COLO829 (cell line): ENCODE results near the gene NDFIP1.
A peak's percentile ranks its signal among the peaks of the same experiment; 100 is the strongest.

Experiments
- DNase-seq: peaks from one replicate; pipeline ENCODE4 v3.0.0; 2012; ENCODE audit warnings: low spot score

The NDFIP1 gene

DNA sequence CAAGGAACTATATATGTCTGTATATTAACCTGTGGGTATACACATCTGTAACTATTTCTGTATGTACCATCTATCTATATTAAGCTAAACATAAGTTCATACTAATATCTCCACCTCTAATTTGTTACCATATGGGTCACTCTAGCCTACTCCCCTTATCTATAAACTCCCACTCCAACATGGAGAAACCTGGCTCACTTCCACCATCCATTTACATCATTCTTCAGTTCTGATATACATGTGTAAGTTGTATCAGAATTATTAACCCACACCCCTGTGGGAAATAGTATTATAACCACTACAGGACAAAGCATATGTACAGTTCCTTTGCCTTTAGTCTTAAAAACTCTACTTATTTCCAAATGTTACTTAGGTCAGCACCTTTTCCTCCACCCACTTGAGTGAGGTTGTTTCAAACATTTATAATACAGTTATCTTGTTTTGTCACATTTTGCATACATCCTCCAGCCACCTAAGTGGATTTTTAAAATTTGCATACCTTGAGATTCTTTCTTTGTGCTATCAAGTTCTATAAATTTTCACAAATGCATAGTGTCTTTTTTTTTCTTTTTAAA, 10.6 kb downstream of the NDFIP1 start:
- DNase-seq = no peak

DNA sequence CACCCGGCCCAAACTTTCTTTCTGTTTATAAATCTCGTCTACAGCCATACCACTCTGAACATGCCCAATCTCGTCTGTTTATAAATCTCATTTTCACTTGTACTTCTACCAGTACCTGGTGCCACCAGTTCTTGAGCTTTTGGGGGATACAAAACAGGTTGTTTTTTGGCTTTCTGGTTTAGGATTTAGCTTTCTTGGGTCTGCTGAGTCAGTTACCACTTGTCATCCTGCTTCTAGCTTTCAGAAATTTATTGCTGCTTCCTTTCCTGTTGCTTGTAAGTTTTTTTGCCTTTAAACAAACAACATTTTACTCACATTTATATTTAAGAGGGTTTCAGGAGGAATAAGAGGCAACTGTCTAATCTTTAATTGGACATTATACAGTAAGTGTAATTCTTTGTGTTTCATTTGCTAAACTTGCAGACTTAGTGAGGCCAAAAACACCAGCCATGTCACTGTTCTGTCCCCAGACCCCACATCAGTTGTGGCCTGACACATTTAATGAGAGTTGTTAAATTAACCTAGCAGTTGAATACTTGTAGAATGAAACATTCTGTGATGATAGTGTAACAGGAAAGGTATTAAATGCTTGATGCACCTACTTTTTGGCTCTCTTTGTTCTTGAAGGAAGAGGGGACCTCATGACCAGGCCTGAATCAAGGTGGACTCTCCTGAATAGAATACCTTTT, 11.8 kb downstream of the NDFIP1 start:
- no peak for DNase-seq

DNA sequence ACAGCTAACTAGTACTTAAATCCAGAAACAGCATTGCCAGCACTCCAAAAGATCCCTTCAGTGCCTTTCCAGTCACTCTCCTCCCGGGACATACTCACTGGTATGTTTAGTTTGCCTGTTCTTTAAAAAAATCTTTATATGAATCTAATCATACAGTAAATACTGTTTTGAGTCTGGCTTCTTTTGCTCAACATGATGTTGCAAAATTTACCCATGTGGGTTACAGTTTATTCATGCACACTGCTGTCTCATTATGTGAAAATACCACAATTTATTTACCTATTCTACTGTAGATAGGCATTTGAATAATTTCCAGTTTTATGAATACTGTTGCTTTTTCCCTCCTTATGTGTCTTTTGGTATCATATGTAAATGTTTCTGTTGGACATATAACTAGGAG, 13.5 kb downstream of the NDFIP1 start:
- no peak for DNase-seq

DNA sequence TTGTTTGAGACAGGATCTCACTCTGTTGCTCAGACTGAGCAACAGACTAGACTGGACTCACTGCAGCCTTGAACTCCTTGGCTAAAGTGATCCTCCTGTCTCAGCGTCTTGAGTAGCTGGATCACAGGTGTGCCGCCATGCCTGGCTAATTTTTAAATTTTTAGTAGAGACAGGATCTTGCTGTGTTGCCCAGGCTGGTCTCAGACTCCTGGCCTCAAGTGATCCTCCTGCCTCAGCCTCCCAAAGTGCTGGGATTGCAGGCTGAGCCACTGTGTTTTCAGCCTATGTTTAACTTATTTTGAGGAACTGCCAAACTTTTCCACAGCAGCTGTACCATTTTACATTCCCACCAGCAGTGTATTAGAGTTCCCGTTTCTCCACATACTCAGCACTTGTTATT, 16.8 kb downstream of the NDFIP1 start:
- DNase-seq = no peak

DNA sequence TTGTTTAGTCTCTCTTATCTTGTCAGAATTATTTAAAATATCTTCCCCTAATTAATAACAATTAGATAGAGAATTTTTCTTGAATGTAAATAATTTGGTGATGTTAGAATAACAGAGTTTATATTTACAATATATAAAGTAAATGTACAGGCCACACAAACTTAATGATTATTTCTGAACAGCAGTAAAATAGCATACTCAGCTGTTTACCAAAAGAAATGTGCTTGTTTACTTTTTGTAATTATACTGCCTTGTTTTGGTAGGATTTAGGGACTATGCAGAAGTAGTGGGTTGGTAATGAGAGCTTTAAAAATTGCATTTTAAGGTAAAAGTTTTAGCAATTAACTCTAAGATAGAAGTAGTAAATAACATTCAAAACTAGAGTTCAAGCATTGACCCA, 17.4 kb downstream of the NDFIP1 start:
- no peak for DNase-seq

DNA sequence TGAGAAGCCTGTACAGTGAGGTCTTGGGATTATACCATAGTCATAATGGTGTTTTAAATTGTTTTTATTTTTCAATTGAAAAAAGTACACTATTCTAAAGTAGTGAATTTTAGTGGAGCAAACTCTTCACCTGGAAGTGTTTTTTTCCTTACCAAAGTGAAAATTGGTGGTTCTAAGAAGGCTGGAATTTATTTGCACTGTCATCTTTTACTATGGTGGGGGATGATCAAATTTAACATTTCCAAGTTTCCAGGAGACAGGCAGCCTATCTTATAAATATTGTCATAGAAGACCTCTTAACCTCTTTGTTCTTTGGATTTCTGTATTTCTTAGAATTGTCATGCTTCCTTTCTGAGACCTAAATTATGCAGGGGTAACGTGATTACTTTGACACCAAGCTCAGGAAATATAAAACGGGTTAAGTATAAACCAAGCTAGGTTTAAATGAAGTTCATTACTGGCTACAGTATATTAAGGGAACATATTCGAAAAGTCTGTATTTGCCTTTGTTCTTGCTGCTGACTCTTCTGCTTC, 20.2 kb downstream of the NDFIP1 start:
- no peak for DNase-seq

DNA sequence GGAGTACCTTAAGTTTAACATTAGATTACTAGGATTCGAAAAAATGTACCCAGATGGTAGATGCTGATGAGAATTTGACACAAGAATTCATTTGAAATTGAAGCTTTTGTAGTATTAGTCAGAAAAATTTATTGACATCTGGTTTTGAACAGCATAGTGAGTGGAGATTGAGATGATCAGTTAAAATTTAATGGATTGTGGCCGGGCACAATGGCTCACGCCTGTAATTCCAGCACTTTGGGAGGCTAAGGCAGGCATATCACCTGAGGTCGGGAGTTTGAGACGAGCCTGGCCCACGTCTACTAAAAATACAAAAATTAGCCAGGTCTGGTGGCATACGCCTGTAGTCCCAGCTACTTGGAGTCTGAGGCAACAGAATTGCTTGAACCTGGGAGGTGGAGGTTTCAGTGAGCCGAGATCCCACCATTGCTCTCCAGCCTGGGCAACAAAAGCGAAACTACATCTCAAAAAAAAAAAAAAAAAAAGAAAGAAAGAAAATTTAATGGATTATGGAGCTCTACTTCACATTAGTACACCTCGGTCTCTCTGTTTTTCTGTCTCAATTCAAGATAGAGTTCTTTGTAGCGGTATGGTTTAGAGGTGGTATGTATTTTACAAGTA, 21.0 kb downstream of the NDFIP1 start:
- DNase-seq = no peak

DNA sequence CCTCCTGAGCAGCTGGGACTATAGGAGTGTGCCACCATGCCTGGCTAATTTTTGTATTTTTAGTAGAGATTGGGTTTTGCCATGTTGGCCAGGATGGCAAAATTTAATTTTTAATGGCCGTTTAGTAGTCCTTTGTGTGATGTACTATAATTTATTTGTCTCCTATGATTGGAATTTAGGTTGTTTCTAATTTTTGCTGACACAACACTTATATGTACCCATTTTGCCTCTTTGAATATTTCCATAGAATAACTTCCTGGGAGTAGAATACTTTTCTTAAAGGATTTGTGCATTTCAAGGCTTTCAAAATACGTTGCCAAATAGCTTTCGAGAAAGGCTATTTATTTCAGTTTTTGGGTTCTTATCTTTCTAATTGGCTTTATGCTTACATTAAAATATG, 22.8 kb downstream of the NDFIP1 start:
- no peak for DNase-seq

DNA sequence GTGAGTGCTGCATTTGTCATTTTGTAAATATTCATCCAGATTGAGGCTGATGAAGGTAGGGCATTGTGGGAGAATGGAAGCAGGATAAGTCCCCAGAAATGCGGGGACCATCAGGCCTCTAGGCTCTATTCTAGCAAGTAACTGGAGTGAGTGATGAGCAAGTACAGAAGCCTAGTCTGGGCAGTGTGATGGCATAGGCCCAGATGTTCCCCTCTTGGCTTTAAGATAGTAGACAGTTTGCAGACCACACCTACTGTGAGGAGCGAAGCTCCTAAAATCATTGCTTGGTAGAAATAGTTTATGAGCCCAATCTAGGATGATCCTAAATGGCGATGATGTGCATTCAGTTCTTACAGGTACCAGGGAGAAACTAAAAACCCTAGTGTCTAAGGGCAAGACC, 24.3 kb downstream of the NDFIP1 start:
- DNase-seq = no peak

DNA sequence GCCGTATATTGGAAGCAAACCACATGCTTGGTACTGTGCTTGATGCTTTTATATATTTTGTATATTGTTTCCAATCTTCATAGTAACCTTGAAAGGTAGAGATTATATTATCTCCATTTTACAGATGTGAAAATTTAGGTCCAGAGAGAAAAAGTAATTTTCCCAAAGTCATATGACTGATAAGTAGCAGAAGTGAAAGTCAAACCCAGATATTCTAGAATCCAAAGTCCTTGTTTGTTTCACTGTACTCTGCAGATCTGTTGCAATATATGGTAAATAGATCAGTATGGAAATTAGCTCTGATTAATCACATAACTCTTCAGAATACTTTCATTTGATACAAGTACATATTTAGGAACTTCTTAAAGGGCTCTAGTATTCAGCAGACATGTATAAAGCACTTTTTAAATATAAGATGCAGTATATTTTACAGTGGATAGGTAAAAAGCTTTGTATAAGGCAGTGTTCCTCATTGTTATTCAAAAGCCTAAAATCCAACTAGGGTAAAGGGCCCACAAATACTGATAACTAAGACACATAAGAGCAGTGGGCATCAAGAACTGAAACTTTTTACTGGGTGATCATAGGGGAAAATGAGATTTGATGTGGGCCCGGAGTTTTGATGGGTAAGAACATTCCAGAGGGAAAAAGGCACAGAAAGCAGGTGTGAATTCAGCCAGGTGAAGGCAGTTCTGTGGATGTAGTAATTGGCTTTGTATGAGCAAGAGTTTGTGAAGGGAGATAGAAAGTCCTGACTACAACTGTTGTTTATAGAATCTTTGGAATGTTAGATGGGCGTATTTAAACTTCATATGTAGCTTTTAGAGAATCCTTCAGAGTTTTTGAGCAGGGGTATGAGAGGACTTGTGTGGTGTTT, 25.0 kb downstream of the NDFIP1 start:
- DNase-seq = no peak

DNA sequence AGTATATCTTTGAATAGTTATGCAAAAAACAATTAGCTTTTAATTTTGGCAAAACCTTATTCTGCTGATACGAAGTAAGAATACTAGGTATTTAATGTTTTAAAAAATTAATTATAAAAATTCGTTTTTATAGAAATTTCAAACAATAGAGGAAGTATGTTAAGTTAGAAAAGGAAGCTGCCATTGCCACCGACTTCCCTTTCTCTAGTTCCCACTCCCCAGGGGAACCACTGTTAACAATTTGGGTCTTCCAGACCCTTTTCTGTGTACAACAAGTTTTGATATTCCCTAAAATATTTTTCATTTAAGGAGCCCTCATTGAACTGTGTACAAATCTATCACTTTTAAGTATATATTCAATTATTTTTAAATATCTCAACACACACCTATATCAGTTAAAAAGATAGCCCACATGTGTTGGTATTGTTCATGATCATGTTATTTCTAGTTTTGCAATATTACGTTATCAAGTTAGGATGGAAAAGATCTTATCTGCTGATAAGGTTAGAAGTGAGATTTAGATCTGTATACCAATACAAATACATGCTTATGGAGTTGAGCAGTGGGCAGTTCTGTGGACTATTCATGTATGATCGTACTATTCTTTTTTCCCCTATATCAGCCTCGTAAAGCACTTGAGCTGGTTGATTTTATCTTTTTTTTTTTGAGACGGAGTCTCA, 25.9 kb downstream of the NDFIP1 start:
- no peak for DNase-seq

DNA sequence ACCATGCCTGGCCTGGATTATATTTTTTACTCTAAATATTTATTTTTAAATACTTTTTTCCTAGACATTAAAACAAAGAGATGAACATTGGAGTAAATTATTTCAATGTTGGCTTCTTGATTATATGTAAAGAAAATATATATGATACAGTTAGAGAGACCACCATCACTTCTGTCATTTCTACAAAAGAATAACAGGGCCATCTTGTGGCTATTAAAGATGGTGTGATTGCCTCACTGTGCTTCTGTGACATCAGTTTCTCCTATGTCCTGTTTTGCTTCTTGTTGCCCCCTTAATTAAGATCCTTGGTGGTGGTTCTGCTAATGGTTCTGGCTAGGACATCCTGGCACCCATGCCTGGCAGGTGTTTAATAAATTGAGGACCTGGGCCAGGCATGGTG, 32.9 kb downstream of the NDFIP1 start:
- no peak for DNase-seq

DNA sequence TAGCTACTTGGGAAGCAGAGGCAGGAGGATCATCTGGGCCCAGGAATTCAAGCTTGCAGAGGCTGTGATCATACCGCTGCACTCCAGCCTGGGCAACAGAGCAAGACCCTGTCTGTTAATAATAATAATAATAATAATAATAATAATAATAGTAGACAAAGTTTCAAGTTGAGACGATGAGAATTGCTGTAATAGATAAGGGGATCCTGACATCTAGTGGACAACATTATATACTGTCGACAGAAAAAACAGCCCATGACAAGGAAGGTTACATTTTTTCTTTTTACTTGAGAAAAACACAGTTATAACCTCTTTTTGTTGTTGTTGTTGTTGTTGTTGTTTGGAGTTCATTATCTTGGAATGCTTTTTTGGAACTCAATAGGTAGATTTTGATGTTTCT, 35.3 kb downstream of the NDFIP1 start:
- peak; percentile 36 for DNase-seq

DNA sequence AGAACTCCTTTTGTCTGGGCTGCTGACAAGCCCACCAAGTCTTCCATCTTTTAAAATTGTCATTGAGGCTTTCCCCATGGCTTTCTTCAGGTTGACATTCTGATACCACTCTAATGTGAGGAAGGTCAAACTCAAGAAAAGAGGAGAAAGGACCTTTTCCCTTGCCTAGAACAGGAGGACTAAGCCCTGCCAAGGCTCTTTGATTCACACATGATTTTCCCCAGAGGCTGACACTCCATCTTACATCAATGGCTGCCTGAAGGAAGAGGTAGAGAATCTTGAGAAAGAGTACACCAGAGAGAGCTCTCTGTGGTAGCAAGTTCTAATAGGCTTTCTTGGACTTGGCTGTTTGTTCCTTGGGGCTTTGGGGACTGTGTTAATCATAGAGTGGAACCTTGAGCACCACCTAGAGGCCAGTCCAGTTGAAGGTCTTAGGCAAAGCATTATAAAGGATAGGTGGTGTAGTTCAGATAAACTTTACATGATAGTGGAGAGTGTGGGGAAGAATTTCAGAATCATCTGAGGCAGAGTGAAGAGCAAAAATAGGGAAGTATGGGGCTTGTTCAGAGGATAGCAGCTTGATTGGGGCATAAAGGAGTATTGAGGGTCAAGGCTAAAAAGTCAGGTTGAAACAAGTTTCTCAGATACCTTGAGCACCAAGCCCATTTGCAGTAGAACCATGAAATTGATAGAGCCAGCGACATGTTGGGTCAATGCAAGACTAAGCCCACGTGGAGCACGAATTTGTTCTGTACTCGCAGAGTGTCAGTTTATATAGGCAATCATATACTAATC, 36.7 kb downstream of the NDFIP1 start:
- peak; percentile 34 for DNase-seq

DNA sequence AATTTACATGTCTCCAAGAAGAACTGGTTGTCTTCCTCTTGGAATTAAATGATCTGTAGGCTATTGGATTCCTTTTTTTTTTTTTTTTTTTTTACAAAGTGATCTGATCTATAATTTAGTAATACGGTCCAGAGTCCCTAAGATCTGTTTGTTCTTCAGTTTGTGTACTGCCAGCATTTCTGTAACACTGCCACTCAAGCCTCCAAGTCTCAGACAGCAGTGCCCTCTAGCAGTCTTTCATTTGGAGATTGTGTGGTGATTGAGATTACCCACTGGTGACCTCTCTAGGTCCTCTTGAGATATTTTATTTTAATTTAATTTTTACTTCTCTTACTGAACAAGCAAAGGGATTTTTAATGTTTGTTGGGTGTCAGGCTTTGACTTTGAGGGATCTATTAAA, 40.8 kb downstream of the NDFIP1 start:
- DNase-seq = no peak

DNA sequence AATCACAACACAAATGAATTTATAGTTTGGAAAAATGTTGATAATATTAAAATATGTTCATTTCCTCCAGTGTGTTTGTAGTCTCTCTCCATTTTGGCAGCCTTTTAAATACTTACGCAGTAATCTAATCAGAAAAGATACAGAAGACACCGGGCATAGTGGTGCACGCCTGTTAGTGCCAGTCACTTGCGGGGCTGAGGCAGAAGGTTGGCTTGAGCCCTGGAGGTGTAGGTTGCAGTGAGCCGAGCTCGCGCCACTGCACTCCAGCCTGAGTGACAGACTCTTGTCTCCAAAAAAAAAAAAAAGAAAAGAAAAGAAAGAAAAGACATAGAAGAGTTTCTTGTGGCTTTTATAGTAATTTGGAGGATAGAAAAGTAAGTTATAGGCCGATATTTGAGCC, 41.9 kb downstream of the NDFIP1 start:
- DNase-seq = no peak

DNA sequence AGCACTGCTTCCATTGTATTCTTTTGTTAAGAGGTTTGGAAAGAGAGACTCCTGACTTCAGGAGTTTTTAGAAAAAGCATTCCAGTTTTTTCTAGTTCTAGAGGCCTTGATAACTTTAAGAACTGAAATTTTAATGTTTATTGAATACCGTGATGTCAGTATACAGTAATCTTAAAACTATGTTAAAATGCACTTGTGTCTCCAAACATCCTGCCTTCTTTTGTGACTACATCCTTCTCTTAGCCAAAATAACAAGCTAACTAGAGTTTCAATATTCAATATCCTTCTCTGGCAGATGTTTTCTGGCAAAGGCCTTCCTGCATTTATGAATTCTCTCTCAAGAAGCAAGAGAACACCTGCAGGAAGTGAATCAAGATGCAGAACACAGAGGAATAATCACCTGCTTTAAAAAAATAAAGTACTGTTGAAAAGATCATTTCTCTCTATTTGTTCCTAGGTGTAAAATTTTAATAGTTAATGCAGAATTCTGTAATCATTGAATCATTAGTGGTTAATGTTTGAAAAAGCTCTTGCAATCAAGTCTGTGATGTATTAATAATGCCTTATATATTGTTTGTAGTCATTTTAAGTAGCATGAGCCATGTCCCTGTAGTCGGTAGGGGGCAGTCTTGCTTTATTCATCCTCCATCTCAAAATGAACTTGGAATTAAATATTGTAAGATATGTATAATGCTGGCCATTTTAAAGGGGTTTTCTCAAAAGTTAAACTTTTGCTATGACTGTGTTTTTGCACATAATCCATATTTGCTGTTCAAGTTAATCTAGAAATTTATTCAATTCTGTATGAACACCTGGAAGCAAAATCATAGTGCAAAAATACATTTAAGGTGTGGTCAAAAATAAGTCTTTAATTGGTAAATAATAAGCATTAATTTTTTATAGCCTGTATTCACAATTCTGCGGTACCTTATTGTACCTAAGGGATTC, 43.1 kb downstream of the NDFIP1 start:
- peak; percentile 23 for DNase-seq

DNA sequence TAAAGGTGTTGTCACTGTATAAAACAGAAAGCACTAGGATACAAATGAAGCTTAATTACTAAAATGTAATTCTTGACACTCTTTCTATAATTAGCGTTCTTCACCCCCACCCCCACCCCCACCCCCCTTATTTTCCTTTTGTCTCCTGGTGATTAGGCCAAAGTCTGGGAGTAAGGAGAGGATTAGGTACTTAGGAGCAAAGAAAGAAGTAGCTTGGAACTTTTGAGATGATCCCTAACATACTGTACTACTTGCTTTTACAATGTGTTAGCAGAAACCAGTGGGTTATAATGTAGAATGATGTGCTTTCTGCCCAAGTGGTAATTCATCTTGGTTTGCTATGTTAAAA, 43.8 kb downstream of the NDFIP1 start:
- DNase-seq = no peak

DNA sequence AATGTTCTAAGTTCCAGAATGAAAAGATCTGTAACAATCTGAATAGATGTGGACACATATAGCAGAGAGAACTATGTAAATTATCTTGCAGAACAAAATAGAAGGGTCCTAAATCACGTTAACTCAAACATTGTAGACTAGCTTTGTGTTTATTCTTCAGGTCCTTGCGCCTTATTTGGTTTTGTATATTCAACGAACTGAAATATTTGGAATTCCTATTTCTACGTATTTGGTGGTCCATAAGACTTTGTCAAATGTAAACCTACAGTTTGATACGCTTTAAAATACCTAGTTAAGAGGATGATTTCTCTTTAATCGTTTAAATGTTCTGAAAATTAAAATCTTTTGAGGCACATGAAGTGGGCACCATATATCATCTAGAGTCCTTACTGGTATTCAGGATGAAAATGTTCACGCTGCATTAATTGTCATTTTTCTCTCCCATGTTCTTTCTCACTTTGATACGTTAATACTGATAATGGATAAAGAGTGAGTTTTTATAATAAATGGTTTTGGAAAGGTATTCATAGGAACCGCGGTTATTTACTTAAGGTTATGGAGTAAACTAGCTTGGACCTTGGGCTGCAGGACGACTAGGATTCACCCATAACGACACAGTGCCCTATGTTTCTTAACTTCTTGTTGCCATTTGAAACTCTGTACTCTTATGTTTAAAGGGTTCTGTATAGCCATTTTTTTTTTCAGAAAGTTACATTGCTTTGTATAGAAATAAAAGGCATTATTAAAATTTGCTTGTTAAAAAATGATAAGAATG, 45.3 kb downstream of the NDFIP1 start:
- DNase-seq = no peak
